Right atrium auricular region (tissue), 2 donors: ENCODE measurements around the gene CEP120. TPM values are rescaled to one million over a fixed set of nuclear protein-coding genes. Genes with fewer than 3 reads are reported as not detected.

ENCODE experiments used
- DNase-seq: peaks from one replicate; pipeline ENCODE4 v3.0.0-alpha.2; 2019; ENCODE audit warnings: low spot score
- H3K27ac ChIP-seq, 2 donors: fragments of 200-600 bp; sonication (generic); 1 replicate in 1 of 2; 2 replicates in 1 of 2; pipeline ENCODE4 v1.5.1; 2016 to 2019
- H3K27me3 ChIP-seq, 2 donors: fragments of 200-600 bp; sonication (generic); one replicate each; pipeline versions ENCODE4 v1.5.1 to v1.6.0; 2017 to 2019
- H3K36me3 ChIP-seq: fragments of 200-600 bp; sonication (generic); one replicate; pipeline ENCODE4 v1.5.1; 2016
- H3K4me1 ChIP-seq, 2 donors: fragments of 200-600 bp; sonication (generic); one replicate each; pipeline versions ENCODE4 v1.5.1 to v1.6.0; 2017 to 2019
- H3K4me3 ChIP-seq, 2 donors: fragments of 200-600 bp; sonication (generic); 1 replicate in 1 of 2; 2 replicates in 1 of 2; pipeline ENCODE4 v1.5.1; 2017 to 2019; ENCODE audit warnings: mild to moderate bottlenecking in 1 of 2, moderate library complexity in 1 of 2
- H3K9me3 ChIP-seq, 2 donors: fragments of 200-600 bp; sonication (generic); one replicate each; pipeline ENCODE4 v1.5.1; 2019
- total RNA-seq, 2 donors: library from RNA; depleted of rRNA; stranded (reverse); fragments of >200 nt; gene quantifications; one replicate each; pipeline ENCODE4 v1.1.0, GENCODE V29; 2016
- TF ChIP-seq, protein P1 (sequence below), 2 donors: fragments of 200-600 bp; sonication (generic); IDR thresholded peaks; one replicate each; pipeline ENCODE4 v1.5.1; 2019; ENCODE audit warnings: antibody characterized with exemption in 2 of 2

CEP120 gene
- total RNA-seq, 2 donors from 2014 or later: 11.1 to 11.8 TPM

DNA sequence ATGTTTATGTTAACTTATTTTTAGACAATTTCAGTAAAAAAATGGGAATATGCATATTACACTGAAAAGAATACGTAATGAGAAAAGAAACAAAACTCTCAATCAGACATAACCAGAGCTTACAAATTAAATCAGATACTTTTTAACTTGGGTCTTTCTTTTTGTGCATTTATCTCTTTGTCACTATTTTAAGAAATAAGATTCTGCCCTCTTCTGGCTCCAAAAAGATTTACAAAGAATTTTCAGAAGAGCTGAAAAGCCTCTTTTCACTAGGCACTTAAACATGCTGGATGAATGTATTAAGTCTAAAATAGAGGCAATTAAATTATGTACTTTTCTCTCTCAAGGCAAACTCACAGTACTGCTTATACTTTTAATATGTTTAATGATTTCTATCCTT lies 55.5 kb downstream of the CEP120 start:
- DNase-seq: no peak
- Histone ChIP-seq H3K4me3 (no peak overlapping the region), H3K4me1 (peaks cover 0 to 6% of the 10 kb centered on the region in 2 donors), H3K27me3 (no peaks in the 10 kb centered on the region), H3K27ac (no peak overlapping the region), H3K9me3 (no peaks in the 10 kb centered on the region), H3K36me3 (peaks cover 9% of the 10 kb centered on the region)
- TF ChIP-seq, protein P1, sequence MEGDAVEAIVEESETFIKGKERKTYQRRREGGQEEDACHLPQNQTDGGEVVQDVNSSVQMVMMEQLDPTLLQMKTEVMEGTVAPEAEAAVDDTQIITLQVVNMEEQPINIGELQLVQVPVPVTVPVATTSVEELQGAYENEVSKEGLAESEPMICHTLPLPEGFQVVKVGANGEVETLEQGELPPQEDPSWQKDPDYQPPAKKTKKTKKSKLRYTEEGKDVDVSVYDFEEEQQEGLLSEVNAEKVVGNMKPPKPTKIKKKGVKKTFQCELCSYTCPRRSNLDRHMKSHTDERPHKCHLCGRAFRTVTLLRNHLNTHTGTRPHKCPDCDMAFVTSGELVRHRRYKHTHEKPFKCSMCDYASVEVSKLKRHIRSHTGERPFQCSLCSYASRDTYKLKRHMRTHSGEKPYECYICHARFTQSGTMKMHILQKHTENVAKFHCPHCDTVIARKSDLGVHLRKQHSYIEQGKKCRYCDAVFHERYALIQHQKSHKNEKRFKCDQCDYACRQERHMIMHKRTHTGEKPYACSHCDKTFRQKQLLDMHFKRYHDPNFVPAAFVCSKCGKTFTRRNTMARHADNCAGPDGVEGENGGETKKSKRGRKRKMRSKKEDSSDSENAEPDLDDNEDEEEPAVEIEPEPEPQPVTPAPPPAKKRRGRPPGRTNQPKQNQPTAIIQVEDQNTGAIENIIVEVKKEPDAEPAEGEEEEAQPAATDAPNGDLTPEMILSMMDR (IDR thresholded peaks at IDR 0.05): peak in 1 of 2 donors; percentile 46

DNA sequence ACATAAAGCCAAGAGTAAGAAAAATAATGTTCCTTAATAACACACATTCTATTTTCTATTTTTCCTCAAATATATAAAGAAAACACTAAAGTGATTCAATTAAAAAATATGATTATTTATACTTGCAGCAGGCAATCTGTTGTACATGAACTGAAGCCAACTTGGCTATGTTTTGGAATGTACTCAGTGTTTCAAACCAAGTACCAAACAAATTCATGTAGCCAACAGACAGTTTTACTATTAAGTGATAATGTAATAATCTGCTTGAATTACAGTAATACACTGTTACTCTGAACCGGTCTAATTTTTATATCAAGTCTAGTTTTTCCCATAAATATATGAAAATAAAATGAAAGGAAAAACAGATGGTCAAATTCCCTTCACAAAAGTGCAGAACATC lies 58.0 kb downstream of the CEP120 start:
- TF ChIP-seq, protein P1 (IDR thresholded peaks at IDR 0.05): no peak
- H3K4me3 ChIP-seq: no peak overlapping the region
- peaks cover 4% of the 10 kb centered on the region for H3K36me3 ChIP-seq
- no peak overlapping the region for H3K27ac ChIP-seq
- H3K4me1 ChIP-seq: peaks cover 0 to 6% of the 10 kb centered on the region in 2 donors
- H3K27me3 ChIP-seq: no peaks in the 10 kb centered on the region
- no peak for DNase-seq
- H3K9me3 ChIP-seq: no peaks in the 10 kb centered on the region

DNA sequence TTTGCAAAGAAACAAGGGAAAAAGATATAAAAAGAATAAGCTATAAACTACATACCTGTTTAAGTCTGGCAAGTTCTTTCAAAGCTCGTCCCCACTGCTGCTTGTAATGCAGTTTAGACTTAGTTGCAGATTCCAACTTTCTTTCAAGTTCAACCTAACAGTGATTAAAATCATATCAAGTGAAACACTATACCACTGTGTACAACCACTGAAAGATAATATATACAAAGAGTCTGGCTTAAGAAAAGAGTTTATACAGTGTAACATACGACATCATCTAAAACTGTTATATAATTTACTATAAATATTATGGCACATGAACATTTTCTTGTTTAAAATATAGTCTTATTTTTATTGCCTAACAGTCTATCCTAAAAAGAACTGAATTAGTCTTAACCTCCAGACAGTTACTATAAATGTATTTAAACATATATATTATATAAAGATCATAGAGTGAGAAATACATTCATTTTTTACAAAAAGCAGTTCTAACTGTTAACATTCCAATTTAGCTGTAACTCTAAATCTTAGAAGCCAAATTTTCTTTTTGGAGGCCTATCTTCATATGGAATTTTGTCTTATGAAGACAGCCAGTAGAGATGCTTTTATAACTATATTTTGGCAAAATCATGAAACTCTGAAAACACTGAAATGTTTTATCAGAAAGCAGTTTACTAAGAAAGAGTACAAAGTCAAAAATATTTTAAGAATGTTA lies 58.6 kb downstream of the CEP120 start:
- H3K4me3 ChIP-seq: no peak overlapping the region
- H3K27ac ChIP-seq: no peak overlapping the region
- no peak for DNase-seq
- TF ChIP-seq, protein P1 (IDR thresholded peaks at IDR 0.05): no peak
- no peaks in the 10 kb centered on the region for H3K36me3 ChIP-seq
- H3K27me3 ChIP-seq: no peaks in the 10 kb centered on the region
- H3K4me1 ChIP-seq: peaks cover 0 to 6% of the 10 kb centered on the region in 2 donors
- no peaks in the 10 kb centered on the region for H3K9me3 ChIP-seq

DNA sequence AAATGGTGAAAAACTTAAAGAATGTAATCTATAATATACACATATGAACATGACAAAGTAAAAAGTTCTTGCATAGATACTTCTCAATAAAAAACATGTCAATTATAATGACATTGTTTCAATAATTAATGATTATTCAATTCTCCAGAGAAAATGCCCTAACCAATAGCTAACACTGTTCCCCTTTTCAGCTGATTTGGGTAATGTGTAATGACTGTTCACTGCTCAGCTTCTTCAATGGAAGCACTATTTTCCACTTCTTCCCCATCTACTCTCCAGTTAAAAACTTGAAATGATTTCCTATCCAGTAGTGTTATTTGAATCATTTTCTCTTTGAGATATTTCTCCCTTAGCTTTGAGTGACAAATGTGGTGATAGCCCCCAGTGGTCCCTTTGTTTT lies 62.3 kb downstream of the CEP120 start:
- H3K27ac ChIP-seq: no peak overlapping the region
- no peaks in the 10 kb centered on the region for H3K27me3 ChIP-seq
- TF ChIP-seq, protein P1 (IDR thresholded peaks at IDR 0.05): no peak
- H3K4me3 ChIP-seq: no peak overlapping the region
- peaks cover 0 to 6% of the 10 kb centered on the region in 2 donors for H3K4me1 ChIP-seq
- no peaks in the 10 kb centered on the region for H3K9me3 ChIP-seq
- no peaks in the 10 kb centered on the region for H3K36me3 ChIP-seq
- no peak for DNase-seq

DNA sequence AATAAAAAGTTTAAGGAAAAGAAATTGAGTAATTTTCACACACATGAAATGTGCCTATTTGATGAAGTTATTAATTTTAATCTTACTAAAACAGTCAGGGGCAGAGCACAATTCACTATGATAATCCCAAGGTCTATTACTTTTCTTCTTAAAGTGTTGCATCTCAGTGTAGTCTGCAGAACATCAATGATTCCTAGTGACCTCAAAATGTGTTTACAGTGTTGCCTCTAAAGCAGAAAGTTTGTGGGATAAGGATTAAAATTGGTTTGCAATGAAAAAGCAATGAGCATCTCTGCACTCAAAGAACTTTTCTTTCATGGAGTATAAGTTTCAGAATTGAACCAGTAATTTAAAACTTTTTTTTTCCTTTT lies 63.0 kb downstream of the CEP120 start:
- Histone ChIP-seq H3K27me3 (no peaks in the 10 kb centered on the region), H3K27ac (no peak overlapping the region), H3K4me1 (peaks cover 0 to 2% of the 10 kb centered on the region in 2 donors), H3K9me3 (no peaks in the 10 kb centered on the region), H3K36me3 (no peaks in the 10 kb centered on the region), H3K4me3 (no peak overlapping the region)
- TF ChIP-seq, protein P1 (IDR thresholded peaks at IDR 0.05): no peak
- no peak for DNase-seq
